ENCODE results near the gene SSTR4.

SSTR4 gene

GRCh38 chr20:23080521-23080920, 45.4 kb downstream of the SSTR4 start:
- DNase-seq (ENCODE audit: insufficient read length, low spot score) (no peak), FAIRE-seq (no peak)
- no peak for TF ChIP-seq CTCF (IDR thresholded peaks at IDR 0.05; ENCODE audit: insufficient read depth, missing control alignments)

DNA sequence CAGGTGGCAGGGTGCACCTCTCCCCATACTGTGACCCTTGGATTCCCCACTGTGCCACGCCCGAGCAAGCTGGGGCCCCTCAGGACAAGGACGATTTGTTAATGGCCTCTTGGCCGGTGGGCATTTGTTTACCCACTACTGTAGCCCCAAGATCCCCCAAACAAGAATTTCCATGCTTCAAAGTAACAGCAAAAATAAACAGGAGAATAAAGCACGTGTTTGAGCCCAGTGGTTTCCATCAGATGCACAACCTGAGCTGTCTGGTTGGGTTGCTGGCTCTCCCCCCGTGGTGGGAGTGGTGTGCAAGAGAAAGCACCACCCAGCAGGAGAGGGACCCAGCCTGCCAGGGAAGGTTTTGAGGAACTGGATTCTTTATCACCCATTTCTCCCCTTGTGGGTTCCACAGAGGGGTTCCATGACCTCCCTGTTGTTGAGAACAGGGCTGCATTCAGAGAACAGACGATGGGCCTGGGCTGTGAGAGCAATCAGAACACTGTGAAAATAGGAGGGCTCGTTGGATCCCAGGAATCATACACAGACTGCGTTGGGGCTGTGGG, 46.2 kb downstream of the SSTR4 start:
- DNase-seq (ENCODE audit: insufficient read length, low spot score) (no peak), FAIRE-seq (no peak)
- TF ChIP-seq CTCF (IDR thresholded peaks at IDR 0.05; ENCODE audit: insufficient read depth, missing control alignments) = no peak

- FAIRE-seq (no peak), DNase-seq (ENCODE audit: insufficient read length, low spot score) (no peak)
- no peak for TF ChIP-seq CTCF (IDR thresholded peaks at IDR 0.05; ENCODE audit: insufficient read depth, missing control alignments)
These were observed 47.9 kb downstream of the SSTR4 start for GRCh38 chr20:23082846-23083552.

DNA sequence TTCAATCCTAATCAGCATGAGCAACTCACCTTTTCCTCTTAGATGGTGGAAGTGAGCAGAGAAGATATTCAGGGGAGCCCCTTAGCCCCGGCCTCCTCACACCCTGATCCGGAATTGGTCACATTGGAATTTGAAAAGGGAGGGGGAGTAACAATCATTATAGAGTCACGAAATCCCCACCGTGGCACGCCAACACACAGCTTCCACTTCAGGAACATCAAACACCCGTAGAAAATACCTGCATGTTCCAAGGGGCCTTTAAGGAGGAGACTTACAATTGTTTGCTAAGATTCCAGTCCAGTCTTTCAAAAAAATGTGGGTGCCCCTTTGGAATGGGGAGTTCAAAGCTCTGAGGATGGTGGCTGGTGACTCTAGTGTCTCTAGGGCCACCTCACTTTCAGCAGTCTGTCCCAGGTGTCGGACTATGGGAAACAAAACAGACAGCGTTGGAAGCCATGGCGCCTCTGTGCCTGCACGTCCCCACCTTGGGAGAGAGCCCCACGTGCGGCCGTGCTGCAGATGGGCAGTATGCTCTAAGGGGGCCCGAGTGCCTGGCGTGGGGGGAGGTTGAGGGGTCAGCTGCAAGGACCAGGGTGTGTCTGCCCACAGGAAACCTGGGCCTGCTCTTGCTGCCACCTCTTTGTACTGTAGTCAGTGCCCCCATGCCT, 48.6 kb downstream of the SSTR4 start:
- no peak for DNase-seq (ENCODE audit: insufficient read length, low spot score)
- FAIRE-seq = no peak
- TF ChIP-seq CTCF (IDR thresholded peaks at IDR 0.05; ENCODE audit: insufficient read depth, missing control alignments) = no peak

GRCh38 chr20:23084282-23084844, 49.3 kb downstream of the SSTR4 start:
- DNase-seq (ENCODE audit: insufficient read length, low spot score) (no peak), FAIRE-seq (no peak)
- no peak for TF ChIP-seq CTCF (IDR thresholded peaks at IDR 0.05; ENCODE audit: insufficient read depth, missing control alignments)

- no peak for TF ChIP-seq CTCF (IDR thresholded peaks at IDR 0.05; ENCODE audit: insufficient read depth, missing control alignments)
- FAIRE-seq (no peak), DNase-seq (ENCODE audit: insufficient read length, low spot score) (no peak)
These were observed 49.8 kb downstream of the SSTR4 start for GRCh38 chr20:23084845-23085365.
